Suprapubic skin (tissue), 4 donors: ENCODE results near the gene AHCYL1. TPM values are rescaled to one million over a fixed set of nuclear protein-coding genes. Genes with fewer than 3 reads are reported as not detected.

Experiments
- DNase-seq, 2 donors: peaks; one replicate each; pipeline ENCODE4 v3.0.0-alpha.2; 2019; ENCODE audit warnings: low spot score in 2 of 2
- H3K27ac ChIP-seq: fragments of 200-600 bp; sonication (generic); one replicate; pipeline ENCODE4 v1.5.1; 2019
- H3K27me3 ChIP-seq: fragments of 200-600 bp; sonication (generic); one replicate; pipeline ENCODE4 v1.5.1; 2019
- H3K36me3 ChIP-seq: fragments of 200-600 bp; sonication (generic); one replicate; pipeline ENCODE4 v1.5.1; 2019
- H3K4me1 ChIP-seq: fragments of 200-600 bp; sonication (generic); one replicate; pipeline ENCODE4 v1.5.1; 2019
- H3K4me3 ChIP-seq: fragments of 200-600 bp; sonication (generic); one replicate; pipeline ENCODE4 v1.5.1; 2019; ENCODE audit warnings: mild to moderate bottlenecking
- H3K9me3 ChIP-seq: fragments of 200-600 bp; sonication (generic); one replicate; pipeline ENCODE4 v1.5.1; 2019
- CTCF ChIP-seq, 2 donors: fragments of 200-600 bp in 1 of 2; fragments of 450-650 bp in 1 of 2; sonication (generic) in 1 of 2; IDR thresholded peaks; one replicate each; pipeline ENCODE4 v1.5.1; 2016 to 2019; ENCODE audit warnings: antibody characterized with exemption in 2 of 2, mild to moderate bottlenecking in 1 of 2, moderate library complexity in 1 of 2
- EP300 ChIP-seq: sonication (generic); formaldehyde crosslinking; IDR thresholded peaks from one replicate; pipeline ENCODE4 v1.6.1; 2017; ENCODE audit warnings: antibody characterized with exemption
- POLR2A ChIP-seq, 2 donors: fragments of 450-650 bp; IDR thresholded peaks; one replicate each; pipeline ENCODE4 v1.6.1; 2017; ENCODE audit warnings: antibody characterized with exemption in 2 of 2, mild to moderate bottlenecking in 2 of 2, moderate library complexity in 2 of 2
- POLR2AphosphoS5 ChIP-seq, 3 donors: sonication (generic); formaldehyde crosslinking; IDR thresholded peaks; one replicate each; pipeline ENCODE4 v1.6.1; 2017; ENCODE audit warnings: antibody characterized with exemption in 3 of 3
- WGBS: methylation state at CpG from one replicate; pipeline ENCODE4 v1.1.5; 2018; 5-methylcytosine and 5-hydroxymethylcytosine counted together
- total RNA-seq, 4 donors: library from RNA; depleted of rRNA; stranded (reverse); fragments of >200 nt; gene quantifications; one replicate each; pipeline ENCODE4 v1.1.0, GENCODE V29; 2016

The AHCYL1 gene
- total RNA-seq, 4 donors from 2014 or later = 37.7 to 50.4 (median 48.6) TPM

GRCh38 chr1:110035236-110035752 lies 50.7 kb downstream of the AHCYL1 start:
- TF ChIP-seq CTCF (IDR thresholded peaks at IDR 0.05) (no peak), EP300 (no peak), POLR2A (IDR thresholded peaks at IDR 0.05) (no peak), POLR2AphosphoS5 (IDR thresholded peaks at IDR 0.05) (no peak)
- H3K27ac ChIP-seq = peak overlapping the region; percentile 90
- no peak for DNase-seq
- peaks cover 20% of the 10 kb centered on the region for H3K4me1 ChIP-seq
- H3K4me3 ChIP-seq = peak overlapping the region; percentile 95
- no peaks in the 10 kb centered on the region for H3K9me3 ChIP-seq
- WGBS = 4% methylated on average over 16 of the region's 16 CpGs
- no peaks in the 10 kb centered on the region for H3K27me3 ChIP-seq
- H3K36me3 ChIP-seq = peaks cover 28% of the 10 kb centered on the region

- Histone ChIP-seq H3K4me3 (no peak overlapping the region), H3K27ac (no peak overlapping the region), H3K9me3 (no peaks in the 10 kb centered on the region), H3K36me3 (peaks cover 56% of the 10 kb centered on the region), H3K4me1 (peaks cover 20% of the 10 kb centered on the region), H3K27me3 (no peaks in the 10 kb centered on the region)
- no peak for TF ChIP-seq EP300
- no peak for TF ChIP-seq POLR2A (IDR thresholded peaks at IDR 0.05)
- no peak for TF ChIP-seq POLR2AphosphoS5 (IDR thresholded peaks at IDR 0.05)
- TF ChIP-seq CTCF (IDR thresholded peaks at IDR 0.05) = no peak
- WGBS = 88% methylated on average over 5 of the region's 5 CpGs
- DNase-seq = no peak
Observed at GRCh38 chr1:110038271-110038670, 53.7 kb downstream of the AHCYL1 start.

GRCh38 chr1:110039641-110040040 lies 55.1 kb downstream of the AHCYL1 start:
- H3K27ac ChIP-seq = no peak overlapping the region
- H3K4me1 ChIP-seq = peaks cover 14% of the 10 kb centered on the region
- H3K36me3 ChIP-seq = peaks cover 70% of the 10 kb centered on the region
- no peak for DNase-seq
- no peak for TF ChIP-seq CTCF (IDR thresholded peaks at IDR 0.05)
- no peaks in the 10 kb centered on the region for H3K27me3 ChIP-seq
- WGBS = 78% methylated on average over 4 of the region's 4 CpGs
- no peaks in the 10 kb centered on the region for H3K9me3 ChIP-seq
- H3K4me3 ChIP-seq = no peak overlapping the region

GRCh38 chr1:110040548-110040947 lies 56.0 kb downstream of the AHCYL1 start:
- TF ChIP-seq POLR2A (IDR thresholded peaks at IDR 0.05) (no peak), POLR2AphosphoS5 (IDR thresholded peaks at IDR 0.05) (no peak), CTCF (IDR thresholded peaks at IDR 0.05) (no peak), EP300 (no peak)

GRCh38 chr1:110043016-110043415 lies 58.5 kb downstream of the AHCYL1 start:
- Histone ChIP-seq H3K9me3 (no peaks in the 10 kb centered on the region), H3K27me3 (no peaks in the 10 kb centered on the region), H3K4me3 (no peak overlapping the region), H3K4me1 (no peaks in the 10 kb centered on the region), H3K27ac (no peak overlapping the region), H3K36me3 (peaks cover 97% of the 10 kb centered on the region)
- DNase-seq = no peak
- WGBS = 94% methylated on average over 5 of the region's 10 CpGs
- TF ChIP-seq POLR2AphosphoS5 (IDR thresholded peaks at IDR 0.05) = no peak
- TF ChIP-seq EP300 = no peak
- TF ChIP-seq CTCF (IDR thresholded peaks at IDR 0.05) = no peak

More at GRCh38 chr1:110040548-110040947, 56.0 kb downstream of the AHCYL1 start:
- peaks cover 79% of the 10 kb centered on the region for H3K36me3 ChIP-seq
- H3K27ac ChIP-seq = no peak overlapping the region
- no peaks in the 10 kb centered on the region for H3K9me3 ChIP-seq
- peaks cover 8% of the 10 kb centered on the region for H3K4me1 ChIP-seq
- WGBS = 68% methylated on average over 4 of the region's 4 CpGs
- H3K27me3 ChIP-seq = no peaks in the 10 kb centered on the region
- no peak for DNase-seq
- no peak overlapping the region for H3K4me3 ChIP-seq
